A549 (cell line): Measurements from ENCODE around the gene NRXN3.

Source experiments
- CBX2 ChIP-seq: fragments of 200-600 bp; sonication (generic); IDR thresholded peaks from 2 replicates; pipeline ENCODE4 v1.6.1; 2016; ENCODE audit warnings: low read depth, mild to moderate bottlenecking, borderline replicate concordance
- CEBPB ChIP-seq, 2 experiments: fragments of >200 bp in 1 of 2; sonication (Bioruptor Twin) in 1 of 2; formaldehyde crosslinking in 1 of 2; IDR thresholded peaks; 2 replicates each; pipeline ENCODE4 v1.6.1; 2012 to 2016
- EHMT2 ChIP-seq: fragments of 200-600 bp; sonication (generic); IDR thresholded peaks from 2 replicates; pipeline ENCODE4 v1.6.1; 2016; ENCODE audit warnings: antibody characterized with exemption, low read depth, mild to moderate bottlenecking, moderate library complexity
- EP300 ChIP-seq, 2 experiments: fragments of >200 bp; sonication (Bioruptor Twin); formaldehyde crosslinking; IDR thresholded peaks; 2 replicates in 1 of 2; 3 replicates in 1 of 2; pipeline ENCODE4 v1.6.1; 2016 to 2017
- MAFK ChIP-seq: fragments of 450-650 bp; IDR thresholded peaks from 2 replicates; pipeline ENCODE4 v1.6.1; 2014; ENCODE audit not compliant: partially characterized antibody
- POLR2A ChIP-seq: IDR thresholded peaks from 2 replicates; pipeline ENCODE4 v1.6.1; 2012; ENCODE audit warnings: mild to moderate bottlenecking, low read length
- RAD21 ChIP-seq, 2 experiments: fragments of >200 bp in 1 of 2; sonication (Bioruptor Twin) in 1 of 2; formaldehyde crosslinking in 1 of 2; IDR thresholded peaks in 1 of 2; conservative IDR thresholded peaks in 1 of 2; 2 replicates in 1 of 2; 3 replicates in 1 of 2; pipeline ENCODE4 v1.6.1; 2012 to 2018; ENCODE audit warnings: inconsistent platforms in 1 of 2
- RARB ChIP-seq: fragments of 250-450 bp; sonication (Bioruptor Pico); IDR thresholded peaks from 2 replicates; pipeline ENCODE4 v1.8.0; 2021; ENCODE audit warnings: mild to moderate bottlenecking, moderate library complexity
- RFX5 ChIP-seq: fragments of 450-650 bp; IDR thresholded peaks from 2 replicates; pipeline ENCODE4 v1.7.1; 2014; ENCODE audit warnings: antibody characterized with exemption, mild to moderate bottlenecking, moderate library complexity
- SMC3 ChIP-seq: fragments of >200 bp; sonication (Bioruptor Twin); formaldehyde crosslinking; IDR thresholded peaks from 3 replicates; pipeline ENCODE4 v1.6.1; 2018; ENCODE audit warnings: inconsistent platforms
- TF ChIP-seq, protein P1 (sequence below): IDR thresholded peaks from 2 replicates; pipeline ENCODE4 v1.6.1; 2012
- TF ChIP-seq, protein P2 (sequence below): fragments of >200 bp; sonication (Bioruptor Twin); formaldehyde crosslinking; IDR thresholded peaks from 3 replicates; pipeline ENCODE4 v1.5.1; 2016
- TF ChIP-seq, protein P3 (sequence below): fragments of 200-600 bp; sonication (generic); IDR thresholded peaks from 2 replicates; pipeline ENCODE4 v1.6.1; 2016; ENCODE audit warnings: antibody characterized with exemption, mild to moderate bottlenecking, moderate library complexity

DNA sequence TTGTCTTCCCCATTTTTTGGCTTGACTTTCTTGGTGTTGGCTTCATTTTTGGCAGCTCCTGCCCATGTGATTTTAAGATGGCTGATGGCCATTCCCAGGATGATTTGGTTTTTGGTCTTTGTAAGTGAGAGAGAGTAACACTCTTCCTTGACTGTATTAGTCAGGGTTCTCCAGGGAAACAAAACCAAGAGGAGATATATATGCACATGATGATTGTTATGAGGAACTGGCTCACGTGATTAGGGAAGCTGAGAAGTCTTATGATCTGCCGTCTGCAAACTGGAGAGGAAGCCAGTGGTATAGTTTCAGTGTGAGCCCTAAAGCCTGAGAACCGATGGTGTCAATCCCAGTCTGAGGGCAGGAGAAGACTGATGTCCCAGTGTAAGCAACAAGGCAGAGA is 146.6 kb downstream of the NRXN3 start:
- TF ChIP-seq, protein P1, sequence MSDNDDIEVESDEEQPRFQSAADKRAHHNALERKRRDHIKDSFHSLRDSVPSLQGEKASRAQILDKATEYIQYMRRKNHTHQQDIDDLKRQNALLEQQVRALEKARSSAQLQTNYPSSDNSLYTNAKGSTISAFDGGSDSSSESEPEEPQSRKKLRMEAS, result no peak
- TF ChIP-seq, protein P2, sequence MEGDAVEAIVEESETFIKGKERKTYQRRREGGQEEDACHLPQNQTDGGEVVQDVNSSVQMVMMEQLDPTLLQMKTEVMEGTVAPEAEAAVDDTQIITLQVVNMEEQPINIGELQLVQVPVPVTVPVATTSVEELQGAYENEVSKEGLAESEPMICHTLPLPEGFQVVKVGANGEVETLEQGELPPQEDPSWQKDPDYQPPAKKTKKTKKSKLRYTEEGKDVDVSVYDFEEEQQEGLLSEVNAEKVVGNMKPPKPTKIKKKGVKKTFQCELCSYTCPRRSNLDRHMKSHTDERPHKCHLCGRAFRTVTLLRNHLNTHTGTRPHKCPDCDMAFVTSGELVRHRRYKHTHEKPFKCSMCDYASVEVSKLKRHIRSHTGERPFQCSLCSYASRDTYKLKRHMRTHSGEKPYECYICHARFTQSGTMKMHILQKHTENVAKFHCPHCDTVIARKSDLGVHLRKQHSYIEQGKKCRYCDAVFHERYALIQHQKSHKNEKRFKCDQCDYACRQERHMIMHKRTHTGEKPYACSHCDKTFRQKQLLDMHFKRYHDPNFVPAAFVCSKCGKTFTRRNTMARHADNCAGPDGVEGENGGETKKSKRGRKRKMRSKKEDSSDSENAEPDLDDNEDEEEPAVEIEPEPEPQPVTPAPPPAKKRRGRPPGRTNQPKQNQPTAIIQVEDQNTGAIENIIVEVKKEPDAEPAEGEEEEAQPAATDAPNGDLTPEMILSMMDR, result no peak
- TF ChIP-seq, protein P3, sequence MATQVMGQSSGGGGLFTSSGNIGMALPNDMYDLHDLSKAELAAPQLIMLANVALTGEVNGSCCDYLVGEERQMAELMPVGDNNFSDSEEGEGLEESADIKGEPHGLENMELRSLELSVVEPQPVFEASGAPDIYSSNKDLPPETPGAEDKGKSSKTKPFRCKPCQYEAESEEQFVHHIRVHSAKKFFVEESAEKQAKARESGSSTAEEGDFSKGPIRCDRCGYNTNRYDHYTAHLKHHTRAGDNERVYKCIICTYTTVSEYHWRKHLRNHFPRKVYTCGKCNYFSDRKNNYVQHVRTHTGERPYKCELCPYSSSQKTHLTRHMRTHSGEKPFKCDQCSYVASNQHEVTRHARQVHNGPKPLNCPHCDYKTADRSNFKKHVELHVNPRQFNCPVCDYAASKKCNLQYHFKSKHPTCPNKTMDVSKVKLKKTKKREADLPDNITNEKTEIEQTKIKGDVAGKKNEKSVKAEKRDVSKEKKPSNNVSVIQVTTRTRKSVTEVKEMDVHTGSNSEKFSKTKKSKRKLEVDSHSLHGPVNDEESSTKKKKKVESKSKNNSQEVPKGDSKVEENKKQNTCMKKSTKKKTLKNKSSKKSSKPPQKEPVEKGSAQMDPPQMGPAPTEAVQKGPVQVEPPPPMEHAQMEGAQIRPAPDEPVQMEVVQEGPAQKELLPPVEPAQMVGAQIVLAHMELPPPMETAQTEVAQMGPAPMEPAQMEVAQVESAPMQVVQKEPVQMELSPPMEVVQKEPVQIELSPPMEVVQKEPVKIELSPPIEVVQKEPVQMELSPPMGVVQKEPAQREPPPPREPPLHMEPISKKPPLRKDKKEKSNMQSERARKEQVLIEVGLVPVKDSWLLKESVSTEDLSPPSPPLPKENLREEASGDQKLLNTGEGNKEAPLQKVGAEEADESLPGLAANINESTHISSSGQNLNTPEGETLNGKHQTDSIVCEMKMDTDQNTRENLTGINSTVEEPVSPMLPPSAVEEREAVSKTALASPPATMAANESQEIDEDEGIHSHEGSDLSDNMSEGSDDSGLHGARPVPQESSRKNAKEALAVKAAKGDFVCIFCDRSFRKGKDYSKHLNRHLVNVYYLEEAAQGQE, result no peak
- TF ChIP-seq MAFK (no peak), EHMT2 (no peak), RAD21 (conservative IDR thresholded peaks at IDR 0.05 in 1 of 2, IDR thresholded peaks at IDR 0.05 in 1 of 2) (no peak), EP300 (IDR thresholded peaks at IDR 0.05) (no peak), SMC3 (no peak), RARB (CRISPR knock-in tag) (no peak), CBX2 (no peak), CEBPB (IDR thresholded peaks at IDR 0.05) (no peak), POLR2A (no peak), RFX5 (no peak)
